HG03442 (cell line): ENCODE results near the gene HPD.

Experiments
- ATAC-seq: cut with Tn5 transposase; IDR thresholded peaks from one replicate; pipeline ENCODE4 v1.9.1; 2021; ENCODE audit warnings: mild to moderate bottlenecking, moderate library complexity; ENCODE audit not compliant: unreplicated experiment

Gene HPD

GRCh38 chr12:121811434-121812319 is 47.0 kb downstream of the HPD start:
- ATAC-seq: peak; percentile 68

- no peak for ATAC-seq
Observed at GRCh38 chr12:121810833-121811433, 47.7 kb downstream of the HPD start.

- no peak for ATAC-seq
Observed at GRCh38 chr12:121810234-121810817, 48.3 kb downstream of the HPD start.

- no peak for ATAC-seq
Observed at GRCh38 chr12:121809712-121810116, 48.9 kb downstream of the HPD start.

- ATAC-seq: no peak
Observed at GRCh38 chr12:121808623-121809022, 50.0 kb downstream of the HPD start.

GRCh38 chr12:121807642-121808347 is 50.9 kb downstream of the HPD start:
- ATAC-seq: no peak

GRCh38 chr12:121806546-121807423 is 51.9 kb downstream of the HPD start:
- no peak for ATAC-seq

- no peak for ATAC-seq
Observed at GRCh38 chr12:121806009-121806545, 52.6 kb downstream of the HPD start.

GRCh38 chr12:121805171-121806008 is 53.3 kb downstream of the HPD start:
- ATAC-seq: no peak

- ATAC-seq: no peak
Observed at GRCh38 chr12:121804417-121805111, 54.1 kb downstream of the HPD start.

GRCh38 chr12:121803861-121804416 is 54.7 kb downstream of the HPD start, which contains the start of gene SETD1B:
Gene SETD1B (plus strand): TSS chr12:121804009. CDS start chr12:121804738, 729 bp downstream.
- ATAC-seq: no peak

- ATAC-seq: peak; percentile 33
Observed at GRCh38 chr12:121802843-121803698, 55.6 kb downstream of the HPD start.

- ATAC-seq: no peak
Observed at GRCh38 chr12:121802485-121802842, 56.2 kb downstream of the HPD start.

- ATAC-seq: no peak
Observed at GRCh38 chr12:121801595-121802484, 56.8 kb downstream of the HPD start.

GRCh38 chr12:121800694-121801594 is 57.7 kb downstream of the HPD start:
- peak; percentile 4 for ATAC-seq
